Choroid plexus epithelial cell (primary cell): ENCODE measurements around the gene IARS2.
"Not testable (repeated sequence)": the region's sequence is repeated elsewhere in the genome, so short reads cannot be mapped to it uniquely, and the experiment has no call there.

Experiments used
- DNase-seq: peaks from one replicate; pipeline ENCODE4 v3.0.0-alpha.2; 2010; ENCODE audit warnings: low read depth
- H3K4me3 ChIP-seq: 2 replicates; pipeline ENCODE4 v1.5.1; 2011; ENCODE audit warnings: low read depth, mild to moderate bottlenecking, control low read depth, low read length, moderate library complexity
- TF ChIP-seq, protein P1 (sequence below): conservative IDR thresholded peaks from 2 replicates; pipeline ENCODE4 v1.5.1; 2011; ENCODE audit warnings: low read depth, mild to moderate bottlenecking, control low read depth, inconsistent platforms, low read length, moderate library complexity

IARS2 gene

DNA sequence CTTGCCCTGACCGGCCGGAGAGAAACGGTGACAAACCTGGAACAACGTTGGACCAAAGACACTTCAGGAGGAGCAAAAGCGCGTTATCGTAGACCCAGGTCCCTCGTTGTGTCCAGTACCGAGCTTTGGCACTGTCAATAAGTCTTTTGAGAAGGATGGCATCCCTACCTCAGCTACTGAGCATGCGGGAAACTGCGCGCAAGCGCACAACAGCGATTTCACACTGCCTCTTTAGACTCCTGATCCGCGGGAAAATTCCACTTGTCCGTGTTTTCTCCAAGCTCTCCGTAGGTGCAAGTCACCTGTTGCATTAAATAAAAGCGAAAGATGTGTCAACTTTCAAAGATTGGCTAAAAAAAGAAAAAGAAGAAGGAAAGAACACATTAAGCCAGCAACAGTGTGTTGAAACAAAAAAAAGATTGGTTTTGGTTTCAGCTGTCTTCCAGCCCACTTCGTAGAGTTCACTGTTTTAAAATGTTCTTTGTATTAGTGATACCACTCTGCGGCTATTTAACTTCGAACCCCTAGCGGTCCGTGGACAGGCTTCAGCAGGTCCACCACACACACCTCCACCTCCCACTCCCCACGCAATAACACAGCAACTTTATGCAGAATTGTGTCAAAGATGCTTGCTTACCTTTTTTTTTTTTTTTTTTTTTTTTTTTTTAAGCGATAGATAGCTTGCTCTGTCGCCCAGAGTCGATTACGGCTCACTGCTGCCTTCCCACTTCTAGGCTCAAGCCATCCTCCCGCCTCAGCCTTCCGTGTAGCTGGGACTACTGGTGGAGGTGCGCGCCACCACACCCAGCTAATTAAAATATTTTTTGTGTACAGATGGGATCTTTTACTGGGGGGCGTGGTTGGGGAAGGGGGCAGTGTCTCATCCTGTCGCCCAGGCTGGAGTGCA is 4.0 kb upstream of the IARS2 start, which contains the start of gene BPNT1:
Gene BPNT1 (minus strand): TSS at position 139 of the 907 bp plus-strand sequence. CDS start 9,942 bp downstream, outside the sequence.
- peak; percentile 97 for DNase-seq
- TF ChIP-seq, protein P1, sequence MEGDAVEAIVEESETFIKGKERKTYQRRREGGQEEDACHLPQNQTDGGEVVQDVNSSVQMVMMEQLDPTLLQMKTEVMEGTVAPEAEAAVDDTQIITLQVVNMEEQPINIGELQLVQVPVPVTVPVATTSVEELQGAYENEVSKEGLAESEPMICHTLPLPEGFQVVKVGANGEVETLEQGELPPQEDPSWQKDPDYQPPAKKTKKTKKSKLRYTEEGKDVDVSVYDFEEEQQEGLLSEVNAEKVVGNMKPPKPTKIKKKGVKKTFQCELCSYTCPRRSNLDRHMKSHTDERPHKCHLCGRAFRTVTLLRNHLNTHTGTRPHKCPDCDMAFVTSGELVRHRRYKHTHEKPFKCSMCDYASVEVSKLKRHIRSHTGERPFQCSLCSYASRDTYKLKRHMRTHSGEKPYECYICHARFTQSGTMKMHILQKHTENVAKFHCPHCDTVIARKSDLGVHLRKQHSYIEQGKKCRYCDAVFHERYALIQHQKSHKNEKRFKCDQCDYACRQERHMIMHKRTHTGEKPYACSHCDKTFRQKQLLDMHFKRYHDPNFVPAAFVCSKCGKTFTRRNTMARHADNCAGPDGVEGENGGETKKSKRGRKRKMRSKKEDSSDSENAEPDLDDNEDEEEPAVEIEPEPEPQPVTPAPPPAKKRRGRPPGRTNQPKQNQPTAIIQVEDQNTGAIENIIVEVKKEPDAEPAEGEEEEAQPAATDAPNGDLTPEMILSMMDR = no peak
- H3K4me3 ChIP-seq = peak within 1 kb of the TSS; percentile 72

- no peak overlapping the region for H3K4me3 ChIP-seq
- no peak for DNase-seq
- TF ChIP-seq, protein P1 = no peak
Measured at GRCh38 chr1:220092694-220093093, 1.2 kb upstream of the IARS2 start.

DNA sequence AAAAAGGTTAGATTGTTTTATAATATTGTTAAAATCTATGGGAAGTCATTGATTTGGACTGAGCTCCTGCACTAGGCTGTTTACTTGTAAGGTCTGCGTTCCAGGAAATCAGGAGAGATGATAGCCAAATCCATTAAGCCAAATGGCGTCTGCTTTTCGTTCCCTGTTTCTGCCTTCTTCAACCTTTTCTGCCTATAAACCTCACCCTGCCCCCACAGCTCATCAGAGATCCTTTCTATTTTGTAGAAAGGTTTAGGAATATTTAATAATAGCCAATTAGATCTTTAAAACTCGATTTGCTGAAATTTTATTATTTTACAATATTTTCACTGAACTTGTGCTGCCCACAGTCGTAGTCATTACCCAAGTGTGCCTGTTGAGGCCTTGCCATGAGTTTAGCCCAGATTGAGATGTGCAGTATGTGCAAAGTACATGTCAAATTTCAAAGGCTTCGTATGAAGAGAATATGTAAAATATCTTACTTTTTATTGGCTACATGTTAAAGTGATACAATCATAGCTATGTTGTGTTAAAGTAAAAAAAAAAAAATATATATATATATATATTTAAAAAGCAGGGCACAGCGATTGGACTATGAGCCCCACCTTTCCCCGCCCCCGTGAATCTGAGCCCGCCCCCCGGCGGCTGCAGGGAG is 444 bp upstream of the IARS2 start:
- H3K4me3 ChIP-seq = peak overlapping the region; percentile 93
- peak; percentile 92 for DNase-seq
- TF ChIP-seq, protein P1 = no peak

- DNase-seq = no peak
- TF ChIP-seq, protein P1 = no peak
- H3K4me3 ChIP-seq = no peak overlapping the region
Measured at GRCh38 chr1:220099826-220100225, 5.9 kb downstream of the IARS2 start.

DNA sequence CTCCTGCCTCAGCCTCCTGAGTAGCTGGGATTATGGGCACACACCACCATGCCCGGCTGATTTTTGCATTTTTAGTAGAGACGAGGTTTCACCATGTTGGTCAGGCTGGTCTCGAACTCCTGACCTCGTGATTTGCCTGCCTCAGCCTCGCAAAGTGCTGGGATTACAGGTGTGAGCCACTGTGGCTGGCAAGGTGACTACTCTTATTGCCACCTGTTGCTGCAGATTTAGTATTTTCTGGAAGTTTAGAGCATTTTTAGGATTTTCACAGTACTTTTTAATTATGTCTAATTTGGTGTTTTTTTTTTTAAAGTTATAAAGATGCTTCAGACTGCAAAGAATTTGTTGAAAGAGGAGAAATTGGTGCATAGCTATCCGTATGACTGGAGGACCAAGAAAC is 16.5 kb downstream of the IARS2 start:
- not testable (repeated sequence) for H3K4me3 ChIP-seq, DNase-seq

DNA sequence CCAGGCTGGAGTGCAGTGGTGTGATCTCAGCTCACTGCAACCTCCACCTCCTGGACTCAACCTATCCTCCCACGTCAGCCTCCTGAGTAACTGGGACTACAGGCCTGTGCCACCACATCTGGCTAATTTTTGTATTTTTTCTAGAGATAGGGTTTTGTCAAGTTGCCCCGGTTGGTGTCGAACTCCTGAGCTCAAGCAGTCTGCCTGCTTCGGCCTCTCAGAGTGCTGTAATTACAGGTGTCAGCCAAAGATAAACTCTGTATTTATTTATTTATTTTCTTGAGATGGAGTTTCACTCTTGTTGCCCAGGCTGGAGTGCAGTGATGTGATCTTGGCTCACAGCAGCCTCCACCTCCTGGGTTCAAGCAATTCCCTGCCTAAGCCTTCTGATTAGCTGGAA is 18.7 kb downstream of the IARS2 start:
- DNase-seq, H3K4me3 ChIP-seq: not testable (repeated sequence)

DNA sequence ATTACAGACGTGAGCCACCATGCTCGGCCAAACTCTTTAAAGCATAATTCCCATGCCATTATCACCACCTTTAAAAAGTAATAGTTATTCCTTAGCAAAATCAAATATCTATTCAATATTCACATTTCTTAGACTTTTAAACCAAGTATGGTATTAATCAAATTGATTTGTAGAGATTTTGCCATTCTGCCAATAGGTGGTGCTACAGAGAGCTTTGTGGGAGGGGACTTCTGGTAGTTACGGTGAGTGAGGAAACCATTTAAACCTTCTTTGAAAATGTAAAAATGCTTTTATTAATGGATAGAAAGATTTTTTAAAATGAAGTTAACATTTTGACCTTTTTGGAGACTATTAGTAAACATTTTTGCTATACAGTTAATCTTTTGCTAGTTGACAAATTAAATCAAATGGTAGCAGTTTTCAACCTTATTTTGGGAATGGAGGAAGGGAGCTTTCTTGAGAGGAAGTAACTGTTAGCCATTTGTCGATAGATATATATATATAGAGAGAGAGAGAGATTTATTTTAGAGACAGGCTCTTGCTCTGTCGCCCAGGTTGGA is 19.3 kb downstream of the IARS2 start:
- H3K4me3 ChIP-seq = no peak overlapping the region
- TF ChIP-seq, protein P1 = peak; percentile 68
- DNase-seq = peak; percentile 67
